ENCODE results near the gene HPS1.

DNA sequence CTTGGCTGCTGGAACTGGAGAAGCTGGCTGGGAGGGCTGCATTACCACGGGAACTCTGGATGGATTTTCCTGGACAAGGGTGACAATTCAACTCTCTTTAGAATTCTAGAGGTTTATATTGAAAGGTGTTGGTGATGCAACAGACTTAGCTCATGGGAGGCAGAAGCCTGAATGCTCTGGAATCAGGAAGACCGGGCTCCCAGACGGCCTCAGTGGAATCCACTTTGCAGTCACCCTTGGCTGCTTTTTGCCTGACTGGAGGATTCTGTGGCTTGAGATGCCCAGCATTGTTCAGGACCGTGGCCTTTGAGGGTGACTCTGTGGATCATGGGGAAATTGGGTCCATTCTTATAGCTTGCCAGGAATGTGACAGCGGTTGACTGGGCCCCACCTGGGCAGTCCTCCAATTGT is 64.0 kb downstream of the HPS1 start:
- TF ChIP-seq, protein P1, sequence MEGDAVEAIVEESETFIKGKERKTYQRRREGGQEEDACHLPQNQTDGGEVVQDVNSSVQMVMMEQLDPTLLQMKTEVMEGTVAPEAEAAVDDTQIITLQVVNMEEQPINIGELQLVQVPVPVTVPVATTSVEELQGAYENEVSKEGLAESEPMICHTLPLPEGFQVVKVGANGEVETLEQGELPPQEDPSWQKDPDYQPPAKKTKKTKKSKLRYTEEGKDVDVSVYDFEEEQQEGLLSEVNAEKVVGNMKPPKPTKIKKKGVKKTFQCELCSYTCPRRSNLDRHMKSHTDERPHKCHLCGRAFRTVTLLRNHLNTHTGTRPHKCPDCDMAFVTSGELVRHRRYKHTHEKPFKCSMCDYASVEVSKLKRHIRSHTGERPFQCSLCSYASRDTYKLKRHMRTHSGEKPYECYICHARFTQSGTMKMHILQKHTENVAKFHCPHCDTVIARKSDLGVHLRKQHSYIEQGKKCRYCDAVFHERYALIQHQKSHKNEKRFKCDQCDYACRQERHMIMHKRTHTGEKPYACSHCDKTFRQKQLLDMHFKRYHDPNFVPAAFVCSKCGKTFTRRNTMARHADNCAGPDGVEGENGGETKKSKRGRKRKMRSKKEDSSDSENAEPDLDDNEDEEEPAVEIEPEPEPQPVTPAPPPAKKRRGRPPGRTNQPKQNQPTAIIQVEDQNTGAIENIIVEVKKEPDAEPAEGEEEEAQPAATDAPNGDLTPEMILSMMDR (conservative IDR thresholded peaks at IDR 0.05; ENCODE audit: low read depth, low read length) = no peak
- no peak for TF ChIP-seq RCOR1 (IDR thresholded peaks at IDR 0.05; ENCODE audit: insufficient replicate concordance, low read length)
- TF ChIP-seq CEBPB (IDR thresholded peaks at IDR 0.05; ENCODE audit: low read depth, low read length) = peak; percentile 59
- TF ChIP-seq POLR2A (IDR thresholded peaks at IDR 0.05; ENCODE audit: low read depth, low read length) = no peak
- no peak for TF ChIP-seq CHD1 (IDR thresholded peaks at IDR 0.05; ENCODE audit: low read depth, low read length)
- no peak for TF ChIP-seq RAD21 (IDR thresholded peaks at IDR 0.05; ENCODE audit: low read length)
- no peak for TF ChIP-seq MAFK (IDR thresholded peaks at IDR 0.05; ENCODE audit: low read depth, low read length)

All from IMR-90 (cell line).